Mammary epithelial cell (primary cell): ENCODE measurements around the gene ANKRD11.

Experiments used
- EZH2 ChIP-seq: IDR thresholded peaks from 2 replicates; pipeline ENCODE4 v1.6.1; 2012; ENCODE audit warnings: low read length, inconsistent platforms, borderline replicate concordance
- TF ChIP-seq, protein P1 (sequence below), 2 donors: IDR thresholded peaks in 1 of 2; conservative IDR thresholded peaks in 1 of 2; 2 replicates each; pipeline ENCODE4 v1.5.1; 2011 to 2012; ENCODE audit warnings: inconsistent platforms in 2 of 2, low read length in 2 of 2, mild to moderate bottlenecking in 2 of 2, control low read depth in 1 of 2, low read depth in 1 of 2; ENCODE audit not compliant: insufficient read depth in 1 of 2; ENCODE audit errors: extremely low read depth in 1 of 2

DNA sequence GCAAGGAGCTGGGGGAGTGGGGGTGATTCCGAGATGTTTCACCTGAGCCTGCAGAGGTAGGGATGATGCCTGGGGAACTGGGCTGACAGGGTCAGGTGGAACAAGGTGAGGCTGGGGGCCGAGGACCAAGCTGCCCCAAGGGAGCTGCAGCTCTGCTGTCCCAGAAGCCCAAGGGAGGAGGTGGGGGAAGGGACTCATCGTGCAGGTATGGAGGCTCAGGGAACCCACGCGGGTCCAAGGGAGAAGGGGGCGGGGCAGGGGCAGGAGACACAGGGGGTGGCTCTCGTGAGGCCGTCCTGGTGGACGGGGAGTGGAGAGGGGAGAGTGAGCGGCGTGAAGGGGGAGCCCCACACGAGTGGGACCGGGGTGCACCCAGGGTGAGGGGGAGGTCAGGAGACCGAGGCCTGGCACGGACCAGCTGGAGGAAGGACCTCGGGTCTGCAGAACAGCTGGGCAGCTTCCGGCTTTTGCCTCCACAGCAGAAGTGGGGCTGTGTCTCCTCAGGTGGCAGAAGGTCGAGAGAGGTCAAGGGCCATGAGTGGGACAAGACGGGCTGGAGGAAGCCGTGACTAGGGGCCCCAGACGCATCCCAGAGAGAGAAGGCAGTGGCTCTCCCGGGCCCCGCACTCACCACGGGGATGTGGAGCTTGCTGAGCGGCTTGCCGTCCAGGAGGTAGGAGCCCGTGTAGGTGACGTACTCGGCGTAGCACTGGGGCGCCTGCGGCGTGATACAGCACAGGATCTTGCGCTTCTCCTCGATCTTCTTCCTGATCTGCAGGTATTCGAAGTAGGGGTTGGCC, 211.7 kb downstream of the ANKRD11 start:
- TF ChIP-seq, protein P1, sequence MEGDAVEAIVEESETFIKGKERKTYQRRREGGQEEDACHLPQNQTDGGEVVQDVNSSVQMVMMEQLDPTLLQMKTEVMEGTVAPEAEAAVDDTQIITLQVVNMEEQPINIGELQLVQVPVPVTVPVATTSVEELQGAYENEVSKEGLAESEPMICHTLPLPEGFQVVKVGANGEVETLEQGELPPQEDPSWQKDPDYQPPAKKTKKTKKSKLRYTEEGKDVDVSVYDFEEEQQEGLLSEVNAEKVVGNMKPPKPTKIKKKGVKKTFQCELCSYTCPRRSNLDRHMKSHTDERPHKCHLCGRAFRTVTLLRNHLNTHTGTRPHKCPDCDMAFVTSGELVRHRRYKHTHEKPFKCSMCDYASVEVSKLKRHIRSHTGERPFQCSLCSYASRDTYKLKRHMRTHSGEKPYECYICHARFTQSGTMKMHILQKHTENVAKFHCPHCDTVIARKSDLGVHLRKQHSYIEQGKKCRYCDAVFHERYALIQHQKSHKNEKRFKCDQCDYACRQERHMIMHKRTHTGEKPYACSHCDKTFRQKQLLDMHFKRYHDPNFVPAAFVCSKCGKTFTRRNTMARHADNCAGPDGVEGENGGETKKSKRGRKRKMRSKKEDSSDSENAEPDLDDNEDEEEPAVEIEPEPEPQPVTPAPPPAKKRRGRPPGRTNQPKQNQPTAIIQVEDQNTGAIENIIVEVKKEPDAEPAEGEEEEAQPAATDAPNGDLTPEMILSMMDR (conservative IDR thresholded peaks at IDR 0.05 in 1 of 2, IDR thresholded peaks at IDR 0.05 in 1 of 2; ENCODE audit: extremely low read depth in 1 of 2, insufficient read depth in 1 of 2, low read depth in 1 of 2, low read length in 2 of 2): no peak
- no peak for TF ChIP-seq EZH2
